IMR-90 (cell line): ENCODE results near the gene PRKN.

Source experiments
- CTCF ChIP-seq: conservative IDR thresholded peaks from 2 replicates; pipeline ENCODE4 v1.5.1; 2012; ENCODE audit warnings: mild to moderate bottlenecking, low read depth, low read length, improper control_type of control experiment
- POLR2A ChIP-seq: IDR thresholded peaks from 2 replicates; pipeline ENCODE4 v1.6.1; 2012; ENCODE audit warnings: mild to moderate bottlenecking, low read depth, low read length

GRCh38 chr6:161946461-161946860, 781.1 kb downstream of the PRKN start:
- TF ChIP-seq CTCF (no peak), POLR2A (no peak)
